Heart left ventricle (tissue), 16 donors: ENCODE data around the gene IRS2. TPM values are rescaled to one million over a fixed set of nuclear protein-coding genes. Genes with fewer than 3 reads are reported as not detected.

ENCODE experiments used
- ATAC-seq, 4 donors: fragments of 200-7000 bp; cut with Tn5 transposase; one replicate each; pipeline ENCODE4 v1.9.1; 2020 to 2022; ENCODE audit warnings: moderate library complexity in 4 of 4, mild to moderate bottlenecking in 3 of 4, moderate number of reproducible peaks in 1 of 4
- DNase-seq, 5 donors: peaks; one replicate each; pipeline ENCODE4 v3.0.0-alpha.2; 2020
- H3K27ac ChIP-seq, 12 donors: fragments of 200-600 bp; sonication (generic) in 4 of 12; one replicate each; pipeline versions ENCODE4 v1.5.0 to v1.8.0; 2016 to 2022; ENCODE audit warnings: mild to moderate bottlenecking in 2 of 12
- H3K27me3 ChIP-seq, 9 donors: fragments of 200-600 bp; sonication (generic) in 2 of 9; one replicate each; pipeline versions ENCODE4 v1.5.1 to v1.8.0; 2016 to 2022; ENCODE audit warnings: mild to moderate bottlenecking in 3 of 9
- H3K36me3 ChIP-seq, 9 donors: fragments of 200-600 bp; sonication (generic) in 2 of 9; one replicate each; pipeline versions ENCODE4 v1.5.0 to v1.8.0; 2018 to 2022; ENCODE audit warnings: mild to moderate bottlenecking in 2 of 9
- H3K4me1 ChIP-seq, 12 donors: fragments of 200-600 bp; sonication (generic) in 4 of 12; one replicate each; pipeline versions ENCODE4 v1.5.0 to v1.8.0; 2016 to 2022; ENCODE audit warnings: mild to moderate bottlenecking in 3 of 12
- H3K4me3 ChIP-seq, 12 donors: fragments of 200-600 bp; sonication (generic) in 4 of 12; one replicate each; pipeline versions ENCODE4 v1.5.0 to v1.8.0; 2017 to 2022; ENCODE audit warnings: mild to moderate bottlenecking in 9 of 12, moderate library complexity in 4 of 12
- H3K9me3 ChIP-seq, 12 donors: fragments of 200-600 bp; sonication (generic) in 4 of 12; one replicate each; pipeline versions ENCODE4 v1.5.0 to v1.8.0; 2016 to 2022; ENCODE audit warnings: mild to moderate bottlenecking in 1 of 12
- POLR2A ChIP-seq, 2 donors: fragments of 450-650 bp; IDR thresholded peaks; one replicate each; pipeline ENCODE4 v1.6.1; 2017; ENCODE audit warnings: antibody characterized with exemption in 2 of 2, mild to moderate bottlenecking in 2 of 2, moderate library complexity in 2 of 2
- WGBS, 4 donors: extraction: QIAGEN DNeasy Blood & Tissue Kit in 2 of 4; methylation state at CpG; one replicate each; pipeline versions ENCODE4 v1.1.5 to v1.1.7; 2013 to 2018; 5-methylcytosine and 5-hydroxymethylcytosine counted together
- intact Hi-C, 10 donors: fragments of 100-400 bp; cut with DNase I; formaldehyde crosslinking; loops; one replicate each; pipeline versions ENCODE4 v1.11.1 to v1.14.2; 2022
- polyA plus RNA-seq, 2 donors: library from polyadenylated mRNA; stranded (reverse); fragments of 200-250 nt; gene quantifications; one replicate each; pipeline ENCODE4 v1.2.3, GENCODE V29; 2013
- total RNA-seq, 9 donors: library from RNA; depleted of rRNA in 2 of 9; stranded (reverse); fragments of >200 nt in 2 of 9; fragmentation: NEBNext Ultra II Directional in 3 of 9; extraction: Animal tissue kit (Norgen Biotek cat#: 25700) in 3 of 9; gene quantifications; one replicate each; pipeline versions ENCODE4 v1.1.0 to v1.2.4, GENCODE V29; 2016 to 2023
- TF ChIP-seq, protein P1 (sequence below), 12 donors: fragments of 200-600 bp; sonication (generic) in 4 of 12; IDR thresholded peaks; one replicate each; pipeline versions ENCODE4 v1.5.0 to v1.8.0; 2018 to 2022; ENCODE audit warnings: antibody characterized with exemption in 12 of 12, mild to moderate bottlenecking in 5 of 12
- donor health status: ischemic (EF 13 %, LVEDD 7.1; RV severe dilation, severe dysfunction).
- donor health status: healthy with polysubstance abuse.
- donor health status: DM: no; HTN: yes; CAD: no.
- donor health status: DM: no; HTN: no; CAD: no.
- donor health status: ischemic (EF 25% LVEDD 6.9; RV normal size, moderate dysfunction).
- donor health status: ischemic (EF 25% LVEDD 5.7; RV mildly dilated, moderate dysfunction).
- donor health status: healthy.
- donor health status: DM: yes; HTN: yes; CAD: no.
- donor health status: ischemic (EF 35%, LVEDD 5.7; RV mildly dilated, moderate dysfunction).
- donor health status: nonischemic (EF 11% LVEDD 7.7; RV severe dilation, severe dysfunction).
- donor health status: DM: yes; HTN: yes; CAD: no.
- donor health status: PGD.
- donor health status: ischemic (EF 29% LVEDD 5.4; RV normal size, mild dysfunction).
- donor health status: nonischemic (EF 23%, LVEDD 6.1; RV moderate dilation, normal function).

The IRS2 gene
- total and polyA plus RNA-seq, 11 donors: 3.4 to 54.9 (median 14.4) TPM

DNA sequence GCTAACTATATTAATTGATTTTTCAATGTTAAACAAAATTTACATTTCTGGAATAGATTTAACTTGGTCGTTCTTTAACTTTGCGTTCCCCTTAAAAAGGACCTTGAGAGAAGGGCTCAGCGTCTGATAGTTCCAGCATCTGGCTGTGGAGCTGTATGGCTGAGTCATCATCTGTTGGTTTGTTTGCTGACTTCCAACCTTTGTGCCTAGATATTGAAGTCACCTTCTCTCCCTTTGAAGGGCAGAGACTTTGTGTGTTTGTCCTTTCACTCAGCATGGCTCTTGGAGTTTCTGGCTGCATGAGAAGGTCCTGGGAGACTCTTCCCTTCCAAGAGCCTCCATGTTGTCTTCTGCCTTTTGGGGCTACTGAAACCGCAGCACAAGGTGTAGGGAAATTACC lies 16.6 kb upstream of the IRS2 start:
- intact Hi-C loops: no loop called here
- no peaks in the 10 kb centered on the region for H3K36me3 ChIP-seq
- H3K4me1 ChIP-seq: no peaks in the 10 kb centered on the region
- H3K9me3 ChIP-seq: no peaks in the 10 kb centered on the region
- ATAC-seq: no peak
- H3K27ac ChIP-seq: no peak overlapping the region
- peaks cover 0 to 8% (median 0%) of the 10 kb centered on the region in 9 donors for H3K27me3 ChIP-seq
- DNase-seq: no peak
- H3K4me3 ChIP-seq: no peak overlapping the region
- TF ChIP-seq POLR2A (IDR thresholded peaks at IDR 0.05): no peak
- TF ChIP-seq, protein P1, sequence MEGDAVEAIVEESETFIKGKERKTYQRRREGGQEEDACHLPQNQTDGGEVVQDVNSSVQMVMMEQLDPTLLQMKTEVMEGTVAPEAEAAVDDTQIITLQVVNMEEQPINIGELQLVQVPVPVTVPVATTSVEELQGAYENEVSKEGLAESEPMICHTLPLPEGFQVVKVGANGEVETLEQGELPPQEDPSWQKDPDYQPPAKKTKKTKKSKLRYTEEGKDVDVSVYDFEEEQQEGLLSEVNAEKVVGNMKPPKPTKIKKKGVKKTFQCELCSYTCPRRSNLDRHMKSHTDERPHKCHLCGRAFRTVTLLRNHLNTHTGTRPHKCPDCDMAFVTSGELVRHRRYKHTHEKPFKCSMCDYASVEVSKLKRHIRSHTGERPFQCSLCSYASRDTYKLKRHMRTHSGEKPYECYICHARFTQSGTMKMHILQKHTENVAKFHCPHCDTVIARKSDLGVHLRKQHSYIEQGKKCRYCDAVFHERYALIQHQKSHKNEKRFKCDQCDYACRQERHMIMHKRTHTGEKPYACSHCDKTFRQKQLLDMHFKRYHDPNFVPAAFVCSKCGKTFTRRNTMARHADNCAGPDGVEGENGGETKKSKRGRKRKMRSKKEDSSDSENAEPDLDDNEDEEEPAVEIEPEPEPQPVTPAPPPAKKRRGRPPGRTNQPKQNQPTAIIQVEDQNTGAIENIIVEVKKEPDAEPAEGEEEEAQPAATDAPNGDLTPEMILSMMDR (IDR thresholded peaks at IDR 0.05): no peak
- WGBS, 4 donors: 90 to 95% (median 93%) methylated on average over 4 of the region's 4 CpGs

DNA sequence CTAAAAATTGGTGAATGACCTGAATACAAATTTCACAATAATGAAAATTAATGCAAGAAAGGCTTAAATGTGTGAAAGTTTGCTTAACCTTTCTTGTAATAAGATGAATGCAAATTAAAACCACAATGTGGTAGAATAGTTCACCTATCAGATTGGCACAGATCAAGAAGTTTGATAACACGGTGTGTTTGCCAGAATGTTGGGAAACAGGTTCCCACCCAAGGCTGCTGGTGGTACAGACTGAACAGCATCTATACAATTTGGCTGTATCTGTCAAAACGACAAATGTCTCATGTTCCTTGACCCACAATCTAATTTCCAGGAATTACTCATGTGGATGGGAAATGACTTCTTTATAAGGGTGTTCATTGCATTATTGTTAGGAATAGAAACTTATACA lies 8.6 kb upstream of the IRS2 start:
- no peak overlapping the region for H3K4me3 ChIP-seq
- WGBS, 4 donors: 37 to 78% (median 65%) methylated on average over 2 of the region's 2 CpGs
- TF ChIP-seq, protein P1 (IDR thresholded peaks at IDR 0.05): no peak
- TF ChIP-seq POLR2A (IDR thresholded peaks at IDR 0.05): no peak
- H3K27me3 ChIP-seq: peaks cover 0 to 27% (median 0%) of the 10 kb centered on the region in 9 donors
- H3K4me1 ChIP-seq: peaks cover 0 to 5% (median 0%) of the 10 kb centered on the region in 12 donors
- no peaks in the 10 kb centered on the region for H3K9me3 ChIP-seq
- no peak overlapping the region for H3K27ac ChIP-seq
- intact Hi-C loops: loop anchor here in 2 of 10 donors (10.0 kb wide), 2 partner anchors 70 to 840 kb away; no protein-coding TSS in a partner anchor
- ATAC-seq: no peak
- H3K36me3 ChIP-seq: no peaks in the 10 kb centered on the region
- no peak for DNase-seq

DNA sequence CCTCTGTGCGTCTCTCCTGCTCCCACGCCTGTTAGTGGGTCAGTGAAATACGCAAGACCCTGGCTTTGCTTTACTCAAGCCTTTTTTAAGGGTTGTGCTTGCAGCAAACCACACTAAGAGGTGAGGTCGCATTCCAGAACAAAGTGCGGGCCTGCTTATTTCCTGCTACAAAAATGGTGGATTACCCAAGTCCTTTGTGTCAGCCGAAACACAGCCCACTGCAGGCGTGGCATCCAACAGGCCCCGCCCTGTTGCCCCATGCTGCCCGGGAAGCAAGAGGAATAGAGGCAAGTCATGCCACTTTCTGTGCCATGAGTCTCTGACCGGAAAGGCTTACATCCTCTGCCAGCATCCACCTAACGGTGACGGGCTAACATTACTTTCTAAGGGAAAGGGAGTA lies 7.7 kb upstream of the IRS2 start:
- no peak overlapping the region for H3K27ac ChIP-seq
- H3K4me1 ChIP-seq: peaks cover 0 to 8% (median 1%) of the 10 kb centered on the region in 12 donors
- TF ChIP-seq, protein P1 (IDR thresholded peaks at IDR 0.05): no peak
- TF ChIP-seq POLR2A (IDR thresholded peaks at IDR 0.05): no peak
- ATAC-seq (no peak), DNase-seq (no peak)
- H3K36me3 ChIP-seq: no peaks in the 10 kb centered on the region
- peaks cover 0 to 21% (median 0%) of the 10 kb centered on the region in 9 donors for H3K27me3 ChIP-seq
- 85 to 88% (median 86%) methylated on average over 12 of the region's 12 CpGs for WGBS, 4 donors
- H3K9me3 ChIP-seq: no peaks in the 10 kb centered on the region
- no peak overlapping the region for H3K4me3 ChIP-seq
- intact Hi-C loops: loop anchor here in 3 of 10 donors (5.0 to 10.0 kb wide), 3 partner anchors 71 to 839 kb away; no protein-coding TSS in a partner anchor

DNA sequence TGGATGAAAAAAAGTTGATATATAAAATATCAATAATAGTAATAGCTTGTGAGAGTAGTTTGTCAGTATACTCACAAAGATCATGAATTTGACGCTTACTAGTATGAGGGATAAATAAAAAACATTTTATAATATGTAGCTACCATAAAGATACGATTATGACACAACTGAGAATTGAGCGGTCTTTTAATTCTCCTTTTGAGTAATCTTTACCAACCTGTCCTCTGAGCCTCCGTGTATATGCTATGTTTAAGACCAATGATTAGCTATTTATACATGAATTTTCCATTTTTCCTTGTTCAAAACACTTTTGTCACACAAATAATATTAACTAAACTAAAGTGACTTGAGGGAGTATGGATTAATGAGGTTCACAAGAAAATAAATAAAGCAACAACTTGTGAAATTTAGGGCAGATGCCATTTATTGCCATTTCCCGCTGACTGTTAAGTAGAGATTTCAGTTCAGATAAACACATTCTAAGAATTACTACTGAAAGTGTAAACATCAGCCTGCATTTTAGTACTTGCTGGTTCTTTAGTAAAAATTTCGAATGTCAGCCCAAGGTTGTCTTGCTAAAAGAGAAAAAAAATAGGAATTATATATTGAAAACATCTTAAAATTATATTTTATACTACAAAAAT lies 6.2 kb upstream of the IRS2 start:
- DNase-seq (no peak), ATAC-seq (no peak)
- H3K9me3 ChIP-seq: no peaks in the 10 kb centered on the region
- TF ChIP-seq, protein P1 (IDR thresholded peaks at IDR 0.05): no peak
- no peak for TF ChIP-seq POLR2A (IDR thresholded peaks at IDR 0.05)
- H3K4me1 ChIP-seq: peaks cover 0 to 22% (median 7%) of the 10 kb centered on the region in 12 donors
- 87 to 91% (median 88%) methylated on average over 6 of the region's 6 CpGs for WGBS, 4 donors
- intact Hi-C loops: loop anchor here in 3 of 10 donors (5.0 to 10.0 kb wide), 3 partner anchors 72 to 838 kb away; no protein-coding TSS in a partner anchor
- H3K27me3 ChIP-seq: peaks cover 0 to 24% (median 0%) of the 10 kb centered on the region in 9 donors
- no peaks in the 10 kb centered on the region for H3K36me3 ChIP-seq
- no peak overlapping the region for H3K4me3 ChIP-seq
- no peak overlapping the region for H3K27ac ChIP-seq
